GM12878 (cell line): ENCODE data around the gene RABEP2. TPM values are rescaled to one million over a fixed set of nuclear protein-coding genes. Genes with fewer than 3 reads are reported as not detected.

ENCODE experiments used
- ATAC-seq: fragments of 200-7000 bp; cut with Tn5 transposase; 3 replicates; pipeline ENCODE4 v1.9.1; 2020; ENCODE audit warnings: mild to moderate bottlenecking, moderate library complexity
- BruUV-seq: library from RNA; stranded (reverse); fragments of 400-500 nt; replicated peaks from 2 replicates; lab custom pipeline; 2021; lab: Mats Ljungman, UMichigan
- CTCF ChIA-PET: fragments of 300-600 bp; sonication (Branson Sonifier 250); formaldehyde crosslinking; extraction: SDS; loops from one replicate; lab custom pipeline; 2021; ENCODE audit warnings: inconsistent platforms; lab: Yijun Ruan, JAX
- POLR2A ChIA-PET: fragments of 350-600 bp; formaldehyde crosslinking; extraction: SDS; loops from one replicate; lab custom pipeline; 2021; ENCODE audit warnings: inconsistent platforms; lab: Charles Lee
- RAD21 ChIA-PET: fragments of 300-600 bp; sonication (Branson Sonifier 250); formaldehyde crosslinking; loops from one replicate; lab custom pipeline; 2023; ENCODE audit warnings: antibody characterized with exemption; ENCODE audit not compliant: unreplicated experiment; lab: Charles Lee
- SMC1A ChIA-PET: fragments of 300-600 bp; sonication (Branson Sonifier 250); formaldehyde crosslinking; loops from one replicate; lab custom pipeline; 2023; ENCODE audit not compliant: unreplicated experiment, uncharacterized antibody; lab: Charles Lee
- DNase-seq: peaks from one replicate; pipeline ENCODE4 v3.0.0-alpha.2; 2011; ENCODE audit warnings: low read depth, low spot score
- FAIRE-seq: peaks from 3 replicates; lab custom pipeline; 2011; peaks lifted over from hg19 to GRCh38; lab: Jason Lieb, UNC
- H2AFZ ChIP-seq: 2 replicates; pipeline ENCODE4 v1.6.0; 2011; ENCODE audit warnings: low read depth, low read length, control low read depth; ENCODE audit not compliant: control insufficient read depth
- H3K27ac ChIP-seq: 2 replicates; pipeline ENCODE4 v1.5.1; 2011; ENCODE audit warnings: control low read depth; ENCODE audit not compliant: control insufficient read depth, insufficient read depth
- H3K27me3 ChIP-seq, 2 experiments: replicated peaks in 1 of 2; 2 replicates each; pipeline versions ENCODE4 v1.6.0 to v1.6.1; 2011; ENCODE audit warnings: low read length in 1 of 2; ENCODE audit not compliant: control insufficient read depth in 2 of 2, insufficient read depth in 2 of 2
- H3K36me3 ChIP-seq, 2 experiments: 2 replicates each; pipeline ENCODE4 v1.5.1; 2011; ENCODE audit warnings: low read length in 1 of 2; ENCODE audit not compliant: control insufficient read depth in 2 of 2, insufficient read depth in 2 of 2
- H3K4me1 ChIP-seq: 2 replicates; pipeline ENCODE4 v1.6.1; 2011; ENCODE audit warnings: mild to moderate bottlenecking, low read length, moderate library complexity, mixed read lengths; ENCODE audit not compliant: control insufficient read depth, insufficient read depth
- H3K4me2 ChIP-seq: 2 replicates; pipeline ENCODE4 v1.6.0; 2011; ENCODE audit warnings: control low read depth; ENCODE audit not compliant: control insufficient read depth, insufficient read depth
- H3K4me3 ChIP-seq: fragments of 200-600 bp; sonication (generic); 2 replicates; pipeline ENCODE4 v1.5.1; 2016
- H3K79me2 ChIP-seq: 2 replicates; pipeline ENCODE4 v1.6.0; 2011; ENCODE audit warnings: low read length; ENCODE audit not compliant: control insufficient read depth, insufficient read depth
- H3K9ac ChIP-seq: 2 replicates; pipeline ENCODE4 v1.8.0; 2011; ENCODE audit warnings: low read length, control low read depth, mixed read lengths; ENCODE audit not compliant: control insufficient read depth, insufficient read depth
- H3K9me3 ChIP-seq: replicated peaks from 3 replicates; pipeline ENCODE4 v1.5.1; 2011; ENCODE audit warnings: mild to moderate bottlenecking, low read length; ENCODE audit not compliant: control insufficient read depth, insufficient read depth
- H4K20me1 ChIP-seq: 2 replicates; pipeline ENCODE4 v1.6.0; 2011; ENCODE audit not compliant: control insufficient read depth, insufficient read depth
- EGR1 ChIP-seq, 2 experiments: IDR thresholded peaks; 1 replicate in 1 of 2; 2 replicates in 1 of 2; pipeline ENCODE4 v1.6.1; 2011 to 2012; ENCODE audit warnings: low read depth in 2 of 2, low read length in 2 of 2, borderline replicate concordance in 1 of 2, mild to moderate bottlenecking in 1 of 2, moderate library complexity in 1 of 2
- ESRRA ChIP-seq: IDR thresholded peaks from 2 replicates; pipeline ENCODE4 v1.6.1; 2012; ENCODE audit warnings: mild to moderate bottlenecking, low read length, improper control_type of control experiment
- FOS ChIP-seq: IDR thresholded peaks from 3 replicates; pipeline ENCODE4 v1.6.1; 2011; ENCODE audit warnings: borderline replicate concordance; ENCODE audit not compliant: insufficient read length; ENCODE audit errors: extremely low read depth
- HCFC1 ChIP-seq: fragments of 150-350 bp; IDR thresholded peaks from 2 replicates; pipeline ENCODE4 v1.6.1; 2014; ENCODE audit warnings: low read length
- MTA3 ChIP-seq: IDR thresholded peaks from 2 replicates; pipeline ENCODE4 v1.6.1; 2012; ENCODE audit warnings: low read length, inconsistent platforms, borderline replicate concordance
- NBN ChIP-seq: fragments of 450-650 bp; IDR thresholded peaks from 2 replicates; pipeline ENCODE4 v1.6.1; 2016
- POLR2A ChIP-seq: IDR thresholded peaks from 2 replicates; pipeline ENCODE4 v1.6.1; 2011; ENCODE audit warnings: low read depth, mild to moderate bottlenecking, low read length
- TAF1 ChIP-seq: IDR thresholded peaks from 2 replicates; pipeline ENCODE4 v1.6.1; 2011; ENCODE audit warnings: mild to moderate bottlenecking, low read depth, low read length, borderline replicate concordance
- TCF7 ChIP-seq: IDR thresholded peaks from 2 replicates; pipeline ENCODE4 v1.6.1; 2014; ENCODE audit warnings: antibody characterized with exemption, borderline replicate concordance
- WRNIP1 ChIP-seq: IDR thresholded peaks from 2 replicates; pipeline ENCODE4 v1.6.1; 2011; ENCODE audit warnings: low read depth, low read length, improper control_type of control experiment, borderline replicate concordance
- YY1 ChIP-seq: IDR thresholded peaks from 2 replicates; pipeline ENCODE4 v1.6.1; 2011; ENCODE audit warnings: low read depth, mild to moderate bottlenecking, low read length
- ZNF384 ChIP-seq: IDR thresholded peaks from 2 replicates; pipeline ENCODE4 v1.6.1; 2012; ENCODE audit warnings: low read depth, mild to moderate bottlenecking, low read length, improper control_type of control experiment, borderline replicate concordance
- WGBS: methylation state at CpG from one replicate; pipeline ENCODE4 v1.1.6; 2016; ENCODE audit warnings: low lambda C conversion rate; ENCODE audit not compliant: insufficient replicate concordance, insufficient coverage; ENCODE audit errors: missing lambda C conversion rate; 5-methylcytosine and 5-hydroxymethylcytosine counted together
- in situ Hi-C: fragments of 300-500 bp; cut with MboI; formaldehyde crosslinking; loops from 9 replicates; pipeline ENCODE4 v1.14.3; 2018; ENCODE audit warnings: mixed read lengths
- intact Hi-C: fragments of 100-400 bp; cut with micrococcal nuclease; formaldehyde crosslinking; loops from one replicate; pipeline ENCODE4 v1.14.2; 2022; ENCODE audit not compliant: unreplicated experiment
- polyA plus RNA-seq, 11 experiments: library from polyadenylated mRNA; depleted of rRNA in 4 of 11; unstranded in 6 of 11; stranded (reverse) in 5 of 11; fragments of >200 nt; fragmentation: Nextera tagmentation in 4 of 11; fragmentation: Illumina TruSeq in 1 of 11; extraction: Ambion mirVana in 4 of 11; extraction: Trizol in 1 of 11; gene quantifications; 1 replicate in 1 of 11; 2 replicates in 10 of 11; pipeline versions ENCODE4 v1.2.1 to v1.2.3, GENCODE V29; 2011 to 2016; ENCODE audit warnings: inconsistent platforms in 2 of 11, missing spikeins in 2 of 11, low read depth in 1 of 11
- total RNA-seq, 4 experiments: library from RNA; depleted of rRNA in 3 of 4; stranded (reverse); fragments of >200 nt in 3 of 4; fragmentation: Illumina TruSeq in 1 of 4; extraction: Trizol in 1 of 4; gene quantifications; 2 replicates each; pipeline versions ENCODE4 v1.2.1 to v1.2.3, GENCODE V29; 2013 to 2021
- TF ChIP-seq, protein P1 (sequence below): IDR thresholded peaks from 2 replicates; pipeline ENCODE4 v1.6.1; 2012; ENCODE audit warnings: mild to moderate bottlenecking, low read depth, low read length
- TF ChIP-seq, protein P2 (sequence below): IDR thresholded peaks from 2 replicates; pipeline ENCODE4 v1.6.1; 2012; ENCODE audit warnings: improper control_type of control experiment, low read depth, low read length; ENCODE audit not compliant: insufficient replicate concordance
- TF ChIP-seq, protein P3 (sequence below): IDR thresholded peaks from 2 replicates; pipeline ENCODE4 v1.6.1; 2011; ENCODE audit warnings: mild to moderate bottlenecking, low read depth, low read length, moderate library complexity; ENCODE audit not compliant: insufficient replicate concordance

RABEP2 gene
- total and polyA plus RNA-seq, 10 of the 15 experiments (the other 5 are each of a cell fraction or from before 2014, with no cell fraction given): 0.47 to 33.2 (median 18.6) TPM

DNA sequence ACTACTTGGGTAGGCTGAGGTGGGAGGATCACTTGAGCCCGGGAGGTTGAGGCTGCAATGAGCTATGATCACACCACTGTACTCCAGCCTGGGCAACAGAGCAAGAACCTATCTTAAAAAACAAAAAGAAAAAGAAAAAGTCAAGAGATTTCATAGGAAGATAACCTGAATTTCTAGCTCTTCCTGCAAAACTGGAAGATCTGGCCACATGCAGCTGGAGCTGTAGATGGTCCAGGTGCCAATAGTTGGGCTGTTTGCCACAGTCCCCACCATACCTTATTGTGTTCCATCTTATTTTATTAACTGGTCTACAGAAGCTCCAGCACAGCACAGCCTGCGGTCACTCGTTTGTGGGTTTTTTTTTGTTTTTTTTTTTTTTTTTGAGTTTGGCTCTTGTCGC is 31.7 kb downstream of the RABEP2 start:
- no peaks in the 10 kb centered on the region for H3K79me2 ChIP-seq
- H4K20me1 ChIP-seq: no peaks in the 10 kb centered on the region
- WGBS: 100% methylated on average over 2 of the region's 4 CpGs
- H3K27ac ChIP-seq: no peak overlapping the region
- no peaks in the 10 kb centered on the region for H3K9me3 ChIP-seq
- intact Hi-C loops (no loop called here), in situ Hi-C loops (no loop called here)
- ChIA-PET CTCF (no interaction called here), POLR2A (interaction anchor here (0.7 kb wide), 1 partner anchor 38 kb away, joined by 4 read pairs; no protein-coding TSS in a partner anchor), SMC1A (no interaction called here), RAD21 (no interaction called here)
- FAIRE-seq (no peak), DNase-seq (no peak), ATAC-seq (no peak)
- H3K27me3 ChIP-seq: no peaks in the 10 kb centered on the region
- H3K4me2 ChIP-seq: no peak overlapping the region
- H3K4me1 ChIP-seq: no peaks in the 10 kb centered on the region; the same call in 1 of the 2 replicates
- H3K9ac ChIP-seq: no peak overlapping the region
- H3K4me3 ChIP-seq: no peak overlapping the region
- H2AFZ ChIP-seq: no peak overlapping the region
- no TSS peak for BruUV-seq
- no peaks in the 10 kb centered on the region for H3K36me3 ChIP-seq
- TF ChIP-seq POLR2A: no peak
- TF ChIP-seq, protein P1, sequence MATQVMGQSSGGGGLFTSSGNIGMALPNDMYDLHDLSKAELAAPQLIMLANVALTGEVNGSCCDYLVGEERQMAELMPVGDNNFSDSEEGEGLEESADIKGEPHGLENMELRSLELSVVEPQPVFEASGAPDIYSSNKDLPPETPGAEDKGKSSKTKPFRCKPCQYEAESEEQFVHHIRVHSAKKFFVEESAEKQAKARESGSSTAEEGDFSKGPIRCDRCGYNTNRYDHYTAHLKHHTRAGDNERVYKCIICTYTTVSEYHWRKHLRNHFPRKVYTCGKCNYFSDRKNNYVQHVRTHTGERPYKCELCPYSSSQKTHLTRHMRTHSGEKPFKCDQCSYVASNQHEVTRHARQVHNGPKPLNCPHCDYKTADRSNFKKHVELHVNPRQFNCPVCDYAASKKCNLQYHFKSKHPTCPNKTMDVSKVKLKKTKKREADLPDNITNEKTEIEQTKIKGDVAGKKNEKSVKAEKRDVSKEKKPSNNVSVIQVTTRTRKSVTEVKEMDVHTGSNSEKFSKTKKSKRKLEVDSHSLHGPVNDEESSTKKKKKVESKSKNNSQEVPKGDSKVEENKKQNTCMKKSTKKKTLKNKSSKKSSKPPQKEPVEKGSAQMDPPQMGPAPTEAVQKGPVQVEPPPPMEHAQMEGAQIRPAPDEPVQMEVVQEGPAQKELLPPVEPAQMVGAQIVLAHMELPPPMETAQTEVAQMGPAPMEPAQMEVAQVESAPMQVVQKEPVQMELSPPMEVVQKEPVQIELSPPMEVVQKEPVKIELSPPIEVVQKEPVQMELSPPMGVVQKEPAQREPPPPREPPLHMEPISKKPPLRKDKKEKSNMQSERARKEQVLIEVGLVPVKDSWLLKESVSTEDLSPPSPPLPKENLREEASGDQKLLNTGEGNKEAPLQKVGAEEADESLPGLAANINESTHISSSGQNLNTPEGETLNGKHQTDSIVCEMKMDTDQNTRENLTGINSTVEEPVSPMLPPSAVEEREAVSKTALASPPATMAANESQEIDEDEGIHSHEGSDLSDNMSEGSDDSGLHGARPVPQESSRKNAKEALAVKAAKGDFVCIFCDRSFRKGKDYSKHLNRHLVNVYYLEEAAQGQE: no peak
- TF ChIP-seq ESRRA: no peak
- no peak for TF ChIP-seq MTA3
- no peak for TF ChIP-seq TCF7
- no peak for TF ChIP-seq NBN
- no peak for TF ChIP-seq EGR1 (IDR thresholded peaks at IDR 0.05; ENCODE audit: borderline replicate concordance in 1 of 2, low read depth in 2 of 2, low read length in 2 of 2)
- TF ChIP-seq FOS: no peak
- no peak for TF ChIP-seq WRNIP1
- no peak for TF ChIP-seq HCFC1
- TF ChIP-seq, protein P2, sequence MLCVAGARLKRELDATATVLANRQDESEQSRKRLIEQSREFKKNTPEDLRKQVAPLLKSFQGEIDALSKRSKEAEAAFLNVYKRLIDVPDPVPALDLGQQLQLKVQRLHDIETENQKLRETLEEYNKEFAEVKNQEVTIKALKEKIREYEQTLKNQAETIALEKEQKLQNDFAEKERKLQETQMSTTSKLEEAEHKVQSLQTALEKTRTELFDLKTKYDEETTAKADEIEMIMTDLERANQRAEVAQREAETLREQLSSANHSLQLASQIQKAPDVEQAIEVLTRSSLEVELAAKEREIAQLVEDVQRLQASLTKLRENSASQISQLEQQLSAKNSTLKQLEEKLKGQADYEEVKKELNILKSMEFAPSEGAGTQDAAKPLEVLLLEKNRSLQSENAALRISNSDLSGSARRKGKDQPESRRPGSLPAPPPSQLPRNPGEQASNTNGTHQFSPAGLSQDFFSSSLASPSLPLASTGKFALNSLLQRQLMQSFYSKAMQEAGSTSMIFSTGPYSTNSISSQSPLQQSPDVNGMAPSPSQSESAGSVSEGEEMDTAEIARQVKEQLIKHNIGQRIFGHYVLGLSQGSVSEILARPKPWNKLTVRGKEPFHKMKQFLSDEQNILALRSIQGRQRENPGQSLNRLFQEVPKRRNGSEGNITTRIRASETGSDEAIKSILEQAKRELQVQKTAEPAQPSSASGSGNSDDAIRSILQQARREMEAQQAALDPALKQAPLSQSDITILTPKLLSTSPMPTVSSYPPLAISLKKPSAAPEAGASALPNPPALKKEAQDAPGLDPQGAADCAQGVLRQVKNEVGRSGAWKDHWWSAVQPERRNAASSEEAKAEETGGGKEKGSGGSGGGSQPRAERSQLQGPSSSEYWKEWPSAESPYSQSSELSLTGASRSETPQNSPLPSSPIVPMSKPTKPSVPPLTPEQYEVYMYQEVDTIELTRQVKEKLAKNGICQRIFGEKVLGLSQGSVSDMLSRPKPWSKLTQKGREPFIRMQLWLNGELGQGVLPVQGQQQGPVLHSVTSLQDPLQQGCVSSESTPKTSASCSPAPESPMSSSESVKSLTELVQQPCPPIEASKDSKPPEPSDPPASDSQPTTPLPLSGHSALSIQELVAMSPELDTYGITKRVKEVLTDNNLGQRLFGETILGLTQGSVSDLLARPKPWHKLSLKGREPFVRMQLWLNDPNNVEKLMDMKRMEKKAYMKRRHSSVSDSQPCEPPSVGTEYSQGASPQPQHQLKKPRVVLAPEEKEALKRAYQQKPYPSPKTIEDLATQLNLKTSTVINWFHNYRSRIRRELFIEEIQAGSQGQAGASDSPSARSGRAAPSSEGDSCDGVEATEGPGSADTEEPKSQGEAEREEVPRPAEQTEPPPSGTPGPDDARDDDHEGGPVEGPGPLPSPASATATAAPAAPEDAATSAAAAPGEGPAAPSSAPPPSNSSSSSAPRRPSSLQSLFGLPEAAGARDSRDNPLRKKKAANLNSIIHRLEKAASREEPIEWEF: no peak
- TF ChIP-seq, protein P3, sequence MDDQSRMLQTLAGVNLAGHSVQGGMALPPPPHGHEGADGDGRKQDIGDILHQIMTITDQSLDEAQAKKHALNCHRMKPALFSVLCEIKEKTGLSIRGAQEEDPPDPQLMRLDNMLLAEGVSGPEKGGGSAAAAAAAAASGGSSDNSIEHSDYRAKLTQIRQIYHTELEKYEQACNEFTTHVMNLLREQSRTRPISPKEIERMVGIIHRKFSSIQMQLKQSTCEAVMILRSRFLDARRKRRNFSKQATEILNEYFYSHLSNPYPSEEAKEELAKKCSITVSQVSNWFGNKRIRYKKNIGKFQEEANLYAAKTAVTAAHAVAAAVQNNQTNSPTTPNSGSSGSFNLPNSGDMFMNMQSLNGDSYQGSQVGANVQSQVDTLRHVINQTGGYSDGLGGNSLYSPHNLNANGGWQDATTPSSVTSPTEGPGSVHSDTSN: no peak
- no peak for TF ChIP-seq ZNF384
- no peak for TF ChIP-seq TAF1
- no peak for TF ChIP-seq YY1
